ENCODE results near the gene AATK. TPM values are rescaled to one million over a fixed set of nuclear protein-coding genes. Genes with fewer than 3 reads are reported as not detected.

The AATK gene
- polyA plus RNA-seq, 2 of the 4 experiments (the other 2 are of a cell fraction), result 0.26 to 0.37 TPM

GRCh38 chr17:81126281-81127132, 39.5 kb downstream of the AATK start:
- no peak for DNase-seq (ENCODE audit: low read depth in 1 of 2, low spot score in 1 of 2)
- Histone ChIP-seq H3K4me2 (no peak overlapping the region), H3K27ac (no peak overlapping the region), H3K4me1 (peaks cover 10% of the 10 kb centered on the region), H3K9me3 (no peaks in the 10 kb centered on the region), H3K4me3 (no peak overlapping the region)
- 89% methylated on average over 24 of the region's 34 CpGs for WGBS (ENCODE audit: missing lambda C conversion rate)
- no peak for FAIRE-seq
- ATAC-seq, result no peak
- TF ChIP-seq USF2 (IDR thresholded peaks at IDR 0.05) (no peak), ZSCAN20 (CRISPR knock-in tag; IDR thresholded peaks at IDR 0.05) (no peak), HOXB5 (CRISPR knock-in tag; IDR thresholded peaks at IDR 0.05) (no peak), RFX5 (IDR thresholded peaks at IDR 0.05) (no peak), HMGXB4 (CRISPR knock-in tag; IDR thresholded peaks at IDR 0.05; ENCODE audit: borderline replicate concordance) (no peak), ZNF302 (CRISPR knock-in tag; IDR thresholded peaks at IDR 0.05) (no peak), MAX (IDR thresholded peaks at IDR 0.05) (no peak), ELK1 (IDR thresholded peaks at IDR 0.05; ENCODE audit: low read depth, low read length) (no peak), RCOR1 (IDR thresholded peaks at IDR 0.05; ENCODE audit: low read depth, low read length) (no peak), JUNB (IDR thresholded peaks at IDR 0.05) (no peak), REST (IDR thresholded peaks at IDR 0.05) (no peak), EHMT2 (IDR thresholded peaks at IDR 0.05; ENCODE audit: low read depth) (no peak), PBX3 (IDR thresholded peaks at IDR 0.05) (no peak), CBX2 (IDR thresholded peaks at IDR 0.05; ENCODE audit: borderline replicate concordance, low read depth) (no peak), NPAS2 (CRISPR knock-in tag; IDR thresholded peaks at IDR 0.05; ENCODE audit: borderline replicate concordance) (no peak)
- CTCF ChIA-PET, result interaction anchor here (0.9 to 1.5 kb wide), 4 partner anchors 7 to 75 kb away, joined by 3 to 4 read pairs (median 4); no protein-coding TSS in a partner anchor
- POLR2A ChIA-PET, result no interaction called here

Measured in A549 (cell line).